NCI-H748 treated with DMSO at 0.1 percent for 48 hours (cell line): Measurements from ENCODE around the gene LRRTM4.

Experiments
- DNase-seq: peaks from one replicate; lab custom pipeline; 2025; lab: John Stamatoyannopoulos, UW

Gene LRRTM4

GRCh38 chr2:77470096-77470495 lies 52.1 kb downstream of the LRRTM4 start:
- DNase-seq = no peak

GRCh38 chr2:77469106-77469505 lies 53.1 kb downstream of the LRRTM4 start:
- no peak for DNase-seq

DNA sequence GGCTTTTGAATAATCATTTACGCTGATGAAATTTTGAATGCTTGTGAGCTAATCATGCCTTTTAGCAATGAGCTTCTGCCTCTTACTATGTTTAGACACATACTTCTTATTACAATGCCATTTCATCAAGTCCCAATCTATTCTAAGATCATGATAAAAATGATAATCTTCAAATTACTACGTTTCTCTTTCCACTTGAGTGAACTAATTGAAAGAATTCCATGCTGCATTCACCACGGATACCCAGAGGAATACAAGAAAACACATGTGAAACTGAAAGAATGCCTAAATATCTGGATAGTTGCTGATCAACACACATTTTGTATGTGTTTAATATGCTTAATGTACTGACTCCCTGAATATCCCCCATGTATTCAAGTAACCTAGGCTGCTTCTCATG lies 62.3 kb downstream of the LRRTM4 start:
- DNase-seq = no peak

DNA sequence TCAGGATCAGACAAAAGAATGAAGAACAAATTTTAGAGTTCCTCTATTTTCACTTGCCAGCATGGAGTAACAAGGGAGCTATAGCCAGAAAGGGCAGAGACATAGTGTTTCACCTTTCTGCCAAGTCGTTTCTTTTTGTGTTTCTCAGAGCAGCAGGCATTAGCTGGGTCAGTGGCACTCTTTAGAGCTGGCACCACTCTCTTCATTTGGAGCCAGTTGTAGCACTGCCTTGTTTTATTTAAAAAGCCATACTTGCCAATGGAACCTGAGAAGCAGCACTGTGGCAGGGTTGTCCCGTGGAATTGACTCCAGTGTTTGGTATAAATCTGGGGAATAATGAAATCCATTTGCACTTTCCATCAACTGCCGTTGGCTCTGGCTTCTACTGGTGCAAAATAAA lies 64.0 kb downstream of the LRRTM4 start:
- DNase-seq = no peak

- DNase-seq = no peak
Observed at GRCh38 chr2:77457665-77458064, 64.5 kb downstream of the LRRTM4 start.

GRCh38 chr2:77443076-77443475 lies 79.1 kb downstream of the LRRTM4 start:
- no peak for DNase-seq

- no peak for DNase-seq
Observed at GRCh38 chr2:77434880-77435279, 87.3 kb downstream of the LRRTM4 start.

GRCh38 chr2:77428946-77429345 lies 93.2 kb downstream of the LRRTM4 start:
- DNase-seq = no peak

- no peak for DNase-seq
Observed at GRCh38 chr2:77421971-77422370, 100.2 kb downstream of the LRRTM4 start.

DNA sequence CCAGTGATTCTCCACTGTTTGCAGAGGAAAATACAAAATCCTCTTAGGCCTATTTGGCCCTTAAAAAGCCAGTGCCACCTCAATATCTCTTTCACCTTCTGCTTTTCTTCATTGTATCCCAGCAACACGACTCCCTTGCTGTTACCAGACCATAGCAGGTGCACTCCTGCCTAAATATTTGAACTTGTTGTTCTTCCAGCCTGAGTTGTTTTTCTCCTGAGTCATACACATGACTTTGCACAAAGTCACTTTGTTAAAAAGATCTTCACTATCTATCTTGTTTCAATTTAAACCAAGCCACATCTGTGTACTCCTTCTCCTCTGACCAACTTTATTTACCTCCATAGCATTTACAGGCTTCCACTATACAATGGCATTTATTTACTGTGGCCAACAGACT lies 103.6 kb downstream of the LRRTM4 start:
- no peak for DNase-seq

DNA sequence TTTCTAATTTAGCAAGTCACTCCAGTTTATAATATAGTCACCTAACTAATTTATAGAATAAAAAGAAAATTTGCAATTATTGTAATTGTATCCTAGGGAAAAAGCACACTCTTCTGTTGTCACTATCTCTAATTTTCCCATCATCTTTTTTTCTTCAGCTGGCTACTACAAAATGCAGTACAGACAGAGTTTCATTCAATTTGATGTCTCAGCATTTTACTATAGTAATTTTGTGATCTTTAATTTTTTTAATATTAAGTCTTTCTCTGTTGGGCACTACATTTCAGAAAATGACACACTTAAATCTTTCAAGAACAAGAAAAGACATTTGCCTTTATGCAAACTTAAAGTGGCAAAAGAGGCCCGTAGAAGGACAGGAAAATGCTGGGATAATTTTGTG lies 118.0 kb downstream of the LRRTM4 start:
- DNase-seq = no peak

GRCh38 chr2:77398970-77399600 lies 123.1 kb downstream of the LRRTM4 start:
- no peak for DNase-seq

- DNase-seq = no peak
Observed at GRCh38 chr2:77397763-77398162, 124.4 kb downstream of the LRRTM4 start.

DNA sequence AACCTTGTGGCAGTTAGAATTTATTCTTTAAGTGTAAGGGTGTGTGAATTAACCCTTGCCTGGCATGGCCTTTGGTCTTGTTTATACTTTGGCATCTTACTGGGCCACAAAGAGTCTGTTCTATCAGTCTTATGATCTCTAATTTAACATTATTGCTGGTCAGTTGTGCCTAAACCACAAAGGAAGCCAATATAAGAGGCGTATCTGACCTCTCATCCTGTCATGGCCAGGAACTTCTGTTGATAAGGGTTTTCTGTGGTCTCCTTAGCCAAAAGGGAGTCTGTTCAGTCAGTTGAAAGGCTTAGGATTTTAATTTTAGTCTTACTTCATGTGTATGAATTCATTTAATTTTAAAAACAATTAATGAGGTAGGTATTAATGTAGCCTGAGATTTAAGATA lies 127.2 kb downstream of the LRRTM4 start:
- DNase-seq = no peak

- DNase-seq = no peak
Observed at GRCh38 chr2:77391119-77391518, 131.1 kb downstream of the LRRTM4 start.

DNA sequence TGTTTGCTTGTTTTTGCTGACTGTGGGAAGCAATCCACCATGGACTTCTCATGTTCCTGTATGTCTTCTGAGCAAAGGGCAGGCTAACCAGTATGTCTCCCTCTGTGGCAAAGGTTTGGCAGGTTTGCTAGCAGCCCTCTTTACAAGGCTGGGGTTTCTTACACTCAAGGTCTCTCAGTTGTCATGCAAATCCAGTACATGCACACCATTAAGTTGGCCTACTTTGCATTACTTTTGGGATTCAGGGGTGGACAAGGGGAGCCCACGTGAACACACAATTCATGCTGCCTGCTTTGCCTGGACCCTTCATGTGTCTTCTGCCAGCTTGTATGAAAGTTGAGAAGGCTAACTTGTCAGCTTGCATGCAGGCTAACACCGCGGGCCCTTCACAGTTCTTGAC lies 134.9 kb downstream of the LRRTM4 start:
- no peak for DNase-seq

DNA sequence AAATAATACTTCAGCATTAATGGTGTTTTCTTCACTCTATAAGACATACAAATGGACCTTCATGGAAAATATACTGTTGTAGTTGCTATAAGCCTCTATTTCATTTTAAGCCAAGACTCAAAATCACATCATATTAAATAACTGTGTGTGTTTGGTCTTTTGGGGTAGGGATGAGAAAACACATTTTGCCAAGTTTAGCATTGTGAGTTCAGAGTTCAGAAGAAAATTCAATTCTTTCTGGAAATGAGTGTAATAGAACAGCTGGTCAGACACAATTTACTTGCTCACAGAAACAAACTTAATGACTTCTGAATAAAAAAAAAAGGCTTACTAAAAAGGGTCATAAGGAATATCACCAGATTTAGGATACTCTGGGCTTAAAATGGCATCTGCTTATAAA lies 149.5 kb downstream of the LRRTM4 start:
- DNase-seq = no peak

- DNase-seq = no peak
Observed at GRCh38 chr2:77370511-77370910, 151.7 kb downstream of the LRRTM4 start.

DNA sequence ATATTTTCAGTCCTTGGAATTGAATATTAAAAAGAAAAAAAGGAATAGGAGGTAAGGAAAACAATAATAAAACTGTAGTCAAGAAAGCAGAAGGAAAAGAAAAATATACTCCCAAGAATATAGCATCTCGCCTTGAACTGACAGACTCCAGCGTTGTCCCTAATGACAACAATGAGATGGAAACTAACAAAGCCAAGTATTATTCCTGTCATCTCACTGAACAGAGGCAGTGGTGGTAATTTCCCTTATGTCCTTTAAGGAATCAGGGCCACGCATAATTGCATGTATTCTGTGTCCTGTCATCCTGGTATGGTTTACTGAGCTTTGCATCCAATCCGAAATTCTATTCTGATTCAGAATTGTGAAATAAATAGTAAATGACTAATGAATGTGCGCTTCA lies 158.9 kb downstream of the LRRTM4 start:
- DNase-seq = no peak

DNA sequence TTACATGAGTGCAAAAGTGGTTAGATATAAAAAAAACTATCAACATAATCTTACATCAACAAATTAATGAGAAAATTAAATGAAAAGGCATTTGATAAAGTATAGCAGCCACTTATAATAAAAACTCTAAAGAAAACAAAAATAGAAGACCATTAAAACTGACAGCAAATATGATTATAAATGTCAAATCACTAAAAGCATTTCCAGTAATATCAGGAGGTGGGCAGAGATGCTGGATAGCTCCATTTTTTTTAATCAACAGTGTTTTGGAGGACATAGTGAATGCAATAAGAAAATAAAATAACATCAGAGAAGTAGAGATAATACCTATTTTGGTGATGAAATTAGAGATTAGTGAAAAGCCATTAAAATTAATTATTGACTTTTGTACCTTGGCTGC lies 173.4 kb downstream of the LRRTM4 start:
- DNase-seq = no peak

DNA sequence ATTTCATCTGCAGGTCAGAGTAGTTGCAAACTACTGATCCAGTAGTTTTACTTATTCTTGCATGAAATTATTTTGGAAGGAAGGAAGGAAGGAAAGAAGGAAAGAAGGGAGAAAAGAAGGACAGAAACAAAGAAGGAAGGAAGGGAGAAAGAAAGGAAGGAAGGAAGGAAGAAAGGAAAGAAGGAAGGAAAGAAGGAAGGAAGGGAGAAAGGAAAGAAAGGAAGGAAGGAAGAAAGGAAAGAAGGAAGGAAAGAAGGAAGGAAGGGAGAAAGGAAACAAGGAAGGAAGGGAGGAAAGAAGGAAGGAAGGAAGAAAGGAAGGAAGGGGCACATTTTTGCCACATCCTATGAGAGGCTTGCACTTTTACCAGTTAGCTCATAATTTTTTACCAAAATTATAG lies 186.2 kb downstream of the LRRTM4 start:
- DNase-seq = no peak

DNA sequence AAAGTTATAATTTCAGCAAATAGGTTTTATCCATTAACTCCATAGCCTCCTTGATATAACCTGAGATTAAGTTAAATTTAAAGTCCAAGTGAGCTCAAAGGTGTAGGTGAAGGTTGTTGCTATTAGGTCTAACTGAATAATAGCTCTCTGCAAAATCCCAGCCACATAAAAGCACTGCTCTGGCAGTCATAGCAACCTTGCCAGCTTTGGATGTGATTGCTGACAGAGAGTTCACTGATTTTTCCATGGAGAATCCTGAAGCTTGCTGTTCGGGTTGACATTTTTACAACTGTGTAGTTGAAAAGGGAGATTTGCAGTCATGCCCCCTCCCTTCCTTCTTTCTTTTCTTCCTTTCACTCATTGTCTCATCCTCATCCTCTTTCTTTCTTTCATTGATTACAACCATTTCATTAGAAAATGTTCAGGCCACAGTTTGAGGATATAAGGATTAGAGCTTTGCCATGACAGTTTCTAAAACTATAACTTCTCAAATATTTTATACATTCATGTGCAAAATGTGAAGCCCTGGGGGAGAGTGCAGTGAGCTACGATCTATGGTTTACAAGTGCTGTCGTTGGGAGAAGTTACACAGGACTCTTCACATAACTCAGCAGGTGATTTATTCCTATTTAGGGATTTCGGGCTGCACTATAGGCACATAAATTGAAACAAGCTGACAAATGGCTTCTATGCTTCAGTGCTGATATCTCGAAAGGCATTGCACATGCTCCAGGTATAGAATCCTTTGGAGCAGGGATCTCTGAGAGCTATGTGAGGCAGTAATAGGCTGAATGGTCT lies 193.8 kb downstream of the LRRTM4 start:
- no peak for DNase-seq

- no peak for DNase-seq
Observed at GRCh38 chr2:77325395-77325794, 196.8 kb downstream of the LRRTM4 start.

DNA sequence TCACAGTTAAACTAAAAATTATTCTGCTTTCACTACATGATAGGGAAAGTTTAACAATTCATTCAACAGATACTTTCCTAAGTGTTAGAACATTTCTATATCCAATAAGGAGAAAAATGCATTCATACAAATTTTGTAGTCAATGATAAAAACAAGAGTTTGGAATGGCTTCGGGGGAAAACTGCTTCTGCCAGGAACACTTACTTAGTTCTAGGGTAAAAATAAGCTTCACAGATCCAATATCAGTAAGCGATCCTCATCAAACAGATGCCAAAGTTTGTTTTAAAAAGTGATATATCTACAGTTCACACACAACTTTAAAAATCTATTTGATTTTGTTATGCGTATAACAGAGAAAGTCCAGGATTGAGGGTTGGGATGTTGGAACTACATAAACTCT lies 199.7 kb downstream of the LRRTM4 start:
- no peak for DNase-seq
